HG03521 (cell line): ENCODE measurements around the gene AHCYL1.

Source experiments
- ATAC-seq: cut with Tn5 transposase; IDR thresholded peaks from one replicate; pipeline ENCODE4 v1.9.1; 2021; ENCODE audit warnings: mild to moderate bottlenecking, moderate library complexity; ENCODE audit not compliant: unreplicated experiment

AHCYL1 gene

GRCh38 chr1:109975718-109976117 is 8.8 kb upstream of the AHCYL1 start:
- ATAC-seq: no peak

- ATAC-seq: no peak
Observed at GRCh38 chr1:109976762-109977161, 7.8 kb upstream of the AHCYL1 start.

GRCh38 chr1:109977225-109977624 is 7.3 kb upstream of the AHCYL1 start:
- no peak for ATAC-seq

- ATAC-seq: no peak
Observed at GRCh38 chr1:109977657-109978378, 6.7 kb upstream of the AHCYL1 start.

- ATAC-seq: no peak
Observed at GRCh38 chr1:109978761-109979488, 5.6 kb upstream of the AHCYL1 start.

GRCh38 chr1:109979489-109980091 is 5.0 kb upstream of the AHCYL1 start:
- no peak for ATAC-seq

GRCh38 chr1:109980324-109981003 is 4.1 kb upstream of the AHCYL1 start:
- ATAC-seq: no peak

GRCh38 chr1:109981004-109981335 is 3.6 kb upstream of the AHCYL1 start:
- no peak for ATAC-seq

- no peak for ATAC-seq
Observed at GRCh38 chr1:109983380-109984189, 980 bp upstream of the AHCYL1 start.

- no peak for ATAC-seq
Observed at GRCh38 chr1:109984190-109984455, 442 bp upstream of the AHCYL1 start.

- no peak for ATAC-seq
Observed at GRCh38 chr1:109985247-109986053, 885 bp downstream of the AHCYL1 start.

GRCh38 chr1:109986054-109986444 is 1.5 kb downstream of the AHCYL1 start:
- no peak for ATAC-seq

- ATAC-seq: no peak
Observed at GRCh38 chr1:109988349-109988914, 3.9 kb downstream of the AHCYL1 start.

GRCh38 chr1:109989506-109990301 is 5.1 kb downstream of the AHCYL1 start:
- no peak for ATAC-seq

GRCh38 chr1:109990302-109990653 is 5.7 kb downstream of the AHCYL1 start:
- no peak for ATAC-seq

GRCh38 chr1:109991400-109991925 is 6.9 kb downstream of the AHCYL1 start:
- ATAC-seq: no peak

GRCh38 chr1:109993885-109994284 is 9.3 kb downstream of the AHCYL1 start:
- ATAC-seq: no peak

- no peak for ATAC-seq
Observed at GRCh38 chr1:109994654-109995053, 10.1 kb downstream of the AHCYL1 start.

- ATAC-seq: no peak
Observed at GRCh38 chr1:109995536-109995935, 11.0 kb downstream of the AHCYL1 start.
